ENCODE data around the gene OR2A14. TPM values are rescaled to one million over a fixed set of nuclear protein-coding genes. Genes with fewer than 3 reads are reported as not detected.
"Not testable (repeated sequence)": the region's sequence is repeated elsewhere in the genome, so short reads cannot be mapped to it uniquely, and the experiment has no call there.

The OR2A14 gene
- total RNA-seq, 6 experiments from 2014 or later: not detected

DNA sequence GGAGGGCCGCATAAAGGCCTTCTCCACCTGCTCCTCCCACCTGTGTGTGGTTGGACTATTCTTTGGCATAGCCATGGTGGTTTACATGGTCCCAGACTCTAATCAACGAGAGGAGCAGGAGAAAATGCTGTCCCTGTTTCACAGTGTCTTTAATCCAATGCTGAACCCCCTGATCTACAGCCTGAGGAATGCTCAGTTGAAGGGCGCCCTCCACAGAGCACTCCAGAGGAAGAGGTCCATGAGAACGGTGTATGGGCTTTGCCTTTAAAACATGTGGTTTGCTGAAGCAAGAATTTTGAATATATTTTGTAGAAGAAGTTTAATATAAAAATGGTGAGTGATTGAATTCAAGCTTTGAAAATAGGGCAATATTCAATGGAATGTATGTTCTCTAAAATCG lies 12.7 kb upstream of the OR2A14 start:
- Mint-ChIP-seq H3K27ac (no peak overlapping the region), H3K9me3 (no peaks in the 10 kb centered on the region; the same call in 1 of the 2 replicates), H3K36me3 (ENCODE audit: low read depth) (no peaks in the 10 kb centered on the region), H3K27me3 (ENCODE audit: insufficient read depth) (no peaks in the 10 kb centered on the region; the same call in 1 of the 2 replicates), H3K4me1 (ENCODE audit: low read depth) (no peaks in the 10 kb centered on the region), H3K4me3 (no peak overlapping the region)
- TF ChIP-seq CTCF (IDR thresholded peaks at IDR 0.05): no peak
- no peak for DNase-seq

DNA sequence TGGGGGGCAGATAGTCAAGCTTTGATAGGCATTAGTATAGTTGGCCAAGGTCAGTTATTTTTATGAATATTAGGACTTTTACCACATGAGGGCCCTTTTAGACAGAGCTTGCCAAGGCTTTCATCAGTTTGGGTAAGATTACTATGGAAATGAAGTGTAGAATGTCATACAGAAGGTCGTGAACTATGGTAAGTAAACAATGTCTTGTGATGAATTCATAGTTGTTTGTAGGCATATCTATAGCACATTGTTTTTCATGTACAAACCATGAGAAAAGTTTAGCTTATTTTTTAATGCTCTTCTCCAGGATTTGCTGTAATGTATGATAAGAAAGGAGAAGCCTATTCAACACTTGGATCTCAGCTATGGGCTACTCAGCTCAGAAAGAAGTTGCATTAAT lies 9.3 kb upstream of the OR2A14 start:
- H3K4me3 Mint-ChIP-seq: no peak overlapping the region
- H3K9me3 Mint-ChIP-seq: no peaks in the 10 kb centered on the region; the same call in 1 of the 2 replicates
- no peak for TF ChIP-seq CTCF (IDR thresholded peaks at IDR 0.05)
- H3K36me3 Mint-ChIP-seq (ENCODE audit: low read depth): no peaks in the 10 kb centered on the region
- no peak overlapping the region for H3K27ac Mint-ChIP-seq
- H3K4me1 Mint-ChIP-seq (ENCODE audit: low read depth): no peaks in the 10 kb centered on the region
- DNase-seq: no peak
- H3K27me3 Mint-ChIP-seq (ENCODE audit: insufficient read depth): no peaks in the 10 kb centered on the region; the same call in 1 of the 2 replicates

- no peak for DNase-seq
- no peak for TF ChIP-seq CTCF (IDR thresholded peaks at IDR 0.05)
- no peak overlapping the region for H3K27ac Mint-ChIP-seq
- no peaks in the 10 kb centered on the region for H3K4me1 Mint-ChIP-seq (ENCODE audit: low read depth)
- H3K27me3 Mint-ChIP-seq (ENCODE audit: insufficient read depth): no peaks in the 10 kb centered on the region; the same call in 1 of the 2 replicates
- no peak overlapping the region for H3K4me3 Mint-ChIP-seq
- no peaks in the 10 kb centered on the region for H3K36me3 Mint-ChIP-seq (ENCODE audit: low read depth)
- no peaks in the 10 kb centered on the region for H3K9me3 Mint-ChIP-seq
Measured at GRCh38 chr7:144118341-144118740, 4.6 kb upstream of the OR2A14 start.

GRCh38 chr7:144127714-144128334 lies 4.8 kb downstream of the OR2A14 start:
- peak; percentile 94 for TF ChIP-seq CTCF (IDR thresholded peaks at IDR 0.05)
- no peaks in the 10 kb centered on the region for H3K9me3 Mint-ChIP-seq
- H3K27ac Mint-ChIP-seq: no peak overlapping the region
- no peaks in the 10 kb centered on the region for H3K4me1 Mint-ChIP-seq (ENCODE audit: low read depth)
- H3K4me3 Mint-ChIP-seq: no peak overlapping the region
- H3K36me3 Mint-ChIP-seq (ENCODE audit: low read depth): no peaks in the 10 kb centered on the region
- peak; percentile 65 for DNase-seq
- peaks cover 5% of the 10 kb centered on the region for H3K27me3 Mint-ChIP-seq (ENCODE audit: insufficient read depth)

GRCh38 chr7:144129601-144130000 lies 6.6 kb downstream of the OR2A14 start:
- H3K4me3 Mint-ChIP-seq, H3K9me3 Mint-ChIP-seq: not testable (repeated sequence)

DNA sequence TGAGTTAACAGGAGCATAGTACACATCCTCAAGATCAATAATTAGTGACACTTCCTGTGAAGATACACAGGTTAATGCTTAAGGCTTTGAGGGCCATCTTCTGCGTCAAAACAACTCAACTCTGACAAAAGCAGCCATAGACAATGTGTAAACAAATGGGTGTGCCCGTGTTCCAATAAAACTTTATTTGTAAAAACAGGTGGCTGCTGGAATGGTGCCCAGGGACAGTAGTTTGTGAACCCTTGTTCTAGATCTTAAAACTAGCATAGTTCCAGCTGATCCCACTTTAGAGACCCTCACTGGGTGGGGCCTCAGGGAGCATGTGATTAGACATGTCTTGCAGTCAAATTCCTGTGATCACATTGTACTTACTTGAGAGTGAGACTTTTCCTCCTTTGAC lies 7.8 kb downstream of the OR2A14 start:
- no peak overlapping the region for H3K27ac Mint-ChIP-seq
- no peak overlapping the region for H3K4me3 Mint-ChIP-seq
- H3K9me3 Mint-ChIP-seq: no peaks in the 10 kb centered on the region
- no peak for TF ChIP-seq CTCF (IDR thresholded peaks at IDR 0.05)
- peaks cover 5% of the 10 kb centered on the region for H3K27me3 Mint-ChIP-seq (ENCODE audit: insufficient read depth)
- H3K4me1 Mint-ChIP-seq (ENCODE audit: low read depth): no peaks in the 10 kb centered on the region
- no peak for DNase-seq
- H3K36me3 Mint-ChIP-seq (ENCODE audit: low read depth): no peaks in the 10 kb centered on the region

More at GRCh38 chr7:144129601-144130000, 6.6 kb downstream of the OR2A14 start:
- not testable (repeated sequence) for DNase-seq; H3K27ac Mint-ChIP-seq; H3K4me1 Mint-ChIP-seq (ENCODE audit: low read depth); H3K27me3 Mint-ChIP-seq (ENCODE audit: insufficient read depth); H3K36me3 Mint-ChIP-seq (ENCODE audit: low read depth)
